ENCODE measurements around the gene PDGFB.

GRCh38 chr22:39214006-39214382 lies 30.8 kb downstream of the PDGFB start:
- TF ChIP-seq REST (IDR thresholded peaks at IDR 0.05; ENCODE audit: unreplicated experiment) (no peak), CTCF (conservative IDR thresholded peaks at IDR 0.05; ENCODE audit: low read depth in 2 of 2) (no peak), EZH2 (IDR thresholded peaks at IDR 0.05; ENCODE audit: low read depth, unreplicated experiment) (no peak), POLR2AphosphoS5 (IDR thresholded peaks at IDR 0.05; ENCODE audit: low read depth) (no peak; the same call in 1 of the 2 replicates), ZNF114 (CRISPR knock-in tag; IDR thresholded peaks at IDR 0.05) (no peak), CREB1 (CRISPR knock-in tag; IDR thresholded peaks at IDR 0.05; ENCODE audit: low read depth) (no peak), EZH2phosphoT487 (IDR thresholded peaks at IDR 0.05; ENCODE audit: unreplicated experiment) (no peak), JUNB (IDR thresholded peaks at IDR 0.05; ENCODE audit: unreplicated experiment) (no peak), ZNF462 (CRISPR knock-in tag; IDR thresholded peaks at IDR 0.05) (no peak), STAT1 (IDR thresholded peaks at IDR 0.05; ENCODE audit: unreplicated experiment) (no peak), ETS1 (IDR thresholded peaks at IDR 0.05) (no peak), NANOG (IDR thresholded peaks at IDR 0.05; ENCODE audit: borderline replicate concordance) (no peak), ZNF331 (CRISPR knock-in tag; IDR thresholded peaks at IDR 0.05; ENCODE audit: low read depth) (no peak)

Measured in GM23338 (cell line).